HG03064 (cell line): ENCODE data around the gene CAMK2D.
"Not testable (repeated sequence)": the region's sequence is repeated elsewhere in the genome, so short reads cannot be mapped to it uniquely, and the experiment has no call there.

Experiments used
- ATAC-seq: cut with Tn5 transposase; IDR thresholded peaks from one replicate; pipeline ENCODE4 v1.9.1; 2021; ENCODE audit warnings: low read depth; ENCODE audit not compliant: unreplicated experiment

Gene CAMK2D

GRCh38 chr4:113687067-113687718 is 74.3 kb downstream of the CAMK2D start:
- no peak for ATAC-seq

GRCh38 chr4:113685157-113685556 is 76.4 kb downstream of the CAMK2D start:
- ATAC-seq: not testable (repeated sequence)

GRCh38 chr4:113684534-113685091 is 76.9 kb downstream of the CAMK2D start:
- no peak for ATAC-seq

GRCh38 chr4:113682730-113683537 is 78.6 kb downstream of the CAMK2D start:
- ATAC-seq: peak; percentile 91

- ATAC-seq: no peak
These were observed 82.9 kb downstream of the CAMK2D start for GRCh38 chr4:113678641-113679040.

GRCh38 chr4:113677325-113677724 is 84.2 kb downstream of the CAMK2D start:
- no peak for ATAC-seq

- no peak for ATAC-seq
These were observed 85.5 kb downstream of the CAMK2D start for GRCh38 chr4:113675731-113676697.

- ATAC-seq: no peak
These were observed 86.8 kb downstream of the CAMK2D start for GRCh38 chr4:113674733-113675132.

- ATAC-seq: no peak
These were observed 87.3 kb downstream of the CAMK2D start for GRCh38 chr4:113674251-113674650.

GRCh38 chr4:113673450-113673849 is 88.1 kb downstream of the CAMK2D start:
- ATAC-seq: peak; percentile 88

- ATAC-seq: no peak
These were observed 95.0 kb downstream of the CAMK2D start for GRCh38 chr4:113666386-113667114.

- ATAC-seq: no peak
These were observed 96.5 kb downstream of the CAMK2D start for GRCh38 chr4:113665036-113665435.

GRCh38 chr4:113662581-113662980 is 99.0 kb downstream of the CAMK2D start:
- no peak for ATAC-seq

GRCh38 chr4:113659127-113659526 is 102.4 kb downstream of the CAMK2D start:
- no peak for ATAC-seq

- ATAC-seq: no peak
These were observed 103.8 kb downstream of the CAMK2D start for GRCh38 chr4:113657586-113658233.

- ATAC-seq: no peak
These were observed 107.7 kb downstream of the CAMK2D start for GRCh38 chr4:113653871-113654270.

GRCh38 chr4:113646442-113646822 is 115.1 kb downstream of the CAMK2D start:
- ATAC-seq: no peak

GRCh38 chr4:113645771-113646441 is 115.6 kb downstream of the CAMK2D start:
- ATAC-seq: no peak

GRCh38 chr4:113645288-113645687 is 116.2 kb downstream of the CAMK2D start:
- ATAC-seq: no peak
